MM.1S (cell line): ENCODE results near the gene GUCD1.

ENCODE experiments used
- DNase-seq: peaks from one replicate; pipeline ENCODE4 v3.0.0-alpha.2; 2015
- H2AFZ ChIP-seq: fragments of 300-600 bp; sonication (generic); 2 replicates; pipeline ENCODE4 v1.6.0; 2016; ENCODE audit warnings: antibody characterized with exemption, low read length
- H3F3A ChIP-seq: fragments of 300-600 bp; sonication (generic); 2 replicates; pipeline ENCODE4 v1.6.1; 2016; ENCODE audit warnings: mild to moderate bottlenecking, antibody characterized with exemption, low read length, moderate library complexity, mixed read lengths; ENCODE audit not compliant: insufficient read depth
- H3K27ac ChIP-seq: fragments of 300-600 bp; sonication (generic); 2 replicates; pipeline ENCODE4 v1.5.1; 2016; ENCODE audit warnings: mild to moderate bottlenecking, low read length
- H3K27me3 ChIP-seq: fragments of 300-600 bp; sonication (generic); replicated peaks from 2 replicates; pipeline ENCODE4 v1.6.0; 2016; ENCODE audit warnings: low read length; ENCODE audit not compliant: insufficient read depth
- H3K36me3 ChIP-seq: fragments of 300-600 bp; sonication (generic); replicated peaks from 2 replicates; pipeline ENCODE4 v1.6.1; 2016; ENCODE audit warnings: mild to moderate bottlenecking, low read length, mixed read lengths; ENCODE audit not compliant: insufficient read depth
- H3K4me1 ChIP-seq: fragments of 300-600 bp; sonication (generic); 2 replicates; pipeline ENCODE4 v1.6.1; 2016; ENCODE audit warnings: low read length, mixed read lengths
- H3K4me2 ChIP-seq: fragments of 300-600 bp; sonication (generic); 2 replicates; pipeline ENCODE4 v1.6.0; 2016; ENCODE audit warnings: low read depth, low read length
- H3K4me3 ChIP-seq: fragments of 300-600 bp; sonication (generic); 2 replicates; pipeline ENCODE4 v1.5.1; 2016; ENCODE audit warnings: low read length, mixed read lengths
- H3K79me2 ChIP-seq: fragments of 300-600 bp; sonication (generic); 2 replicates; pipeline ENCODE4 v1.6.1; 2016; ENCODE audit warnings: mixed run types, low read length, mixed read lengths
- H3K9ac ChIP-seq: fragments of 300-600 bp; sonication (generic); 2 replicates; pipeline ENCODE4 v1.6.1; 2016; ENCODE audit warnings: low read length, mixed read lengths
- H3K9me2 ChIP-seq: fragments of 300-600 bp; sonication (generic); replicated peaks from 2 replicates; pipeline ENCODE4 v1.6.1; 2016; ENCODE audit warnings: mild to moderate bottlenecking, low read length, mixed read lengths; ENCODE audit not compliant: insufficient read depth
- H3K9me3 ChIP-seq: fragments of 300-600 bp; sonication (generic); replicated peaks from 2 replicates; pipeline ENCODE4 v1.6.1; 2016; ENCODE audit warnings: mild to moderate bottlenecking, low read length, mixed read lengths; ENCODE audit not compliant: insufficient read depth
- H4K20me1 ChIP-seq: fragments of 300-600 bp; sonication (generic); 2 replicates; pipeline ENCODE4 v1.6.1; 2016; ENCODE audit warnings: mild to moderate bottlenecking, low read length, moderate library complexity, mixed read lengths; ENCODE audit not compliant: insufficient read depth
- EZH2 ChIP-seq: fragments of 300-600 bp; sonication (generic); optimal IDR thresholded peaks from 2 replicates; pipeline ENCODE3; 2017; ENCODE audit warnings: low read depth, mild to moderate bottlenecking, antibody characterized with exemption, low read length, mixed read lengths
- EZH2phosphoT487 ChIP-seq: fragments of 300-600 bp; sonication (generic); IDR thresholded peaks from 2 replicates; pipeline ENCODE4 v1.6.1; 2018; ENCODE audit warnings: antibody characterized with exemption, low read length
- TF ChIP-seq, protein P1 (sequence below): fragments of 300-600 bp; sonication (generic); IDR thresholded peaks from 2 replicates; pipeline ENCODE4 v1.5.1; 2016; ENCODE audit warnings: antibody characterized with exemption, low read length, mixed read lengths

GUCD1 gene

DNA sequence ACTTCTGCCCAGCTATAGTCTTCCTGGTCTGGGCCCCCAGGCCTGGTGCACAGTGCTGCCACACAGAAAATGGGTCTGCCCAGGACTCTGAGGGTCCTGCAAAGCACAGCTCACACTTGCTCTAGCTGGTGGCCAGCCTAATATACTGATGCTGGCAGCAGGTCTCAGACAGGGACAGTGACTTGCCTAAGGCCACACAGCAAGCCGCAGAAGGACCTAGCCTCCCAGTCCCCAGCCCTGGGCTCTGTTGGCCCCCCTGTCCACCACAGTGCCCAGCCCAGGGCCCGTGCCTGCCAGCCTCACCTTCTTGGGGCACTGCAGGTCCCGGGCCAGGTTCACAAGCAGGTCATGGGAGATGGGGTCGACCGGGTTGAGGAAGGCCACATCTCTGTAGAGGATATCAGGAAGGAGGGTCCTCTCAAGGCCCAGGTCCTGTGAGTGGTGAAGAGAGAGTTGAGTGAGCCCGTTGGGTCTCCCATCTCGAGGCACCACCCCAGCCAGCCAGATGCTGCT lies 34.6 kb upstream of the GUCD1 start:
- H3K36me3 ChIP-seq = no peaks in the 10 kb centered on the region
- H4K20me1 ChIP-seq = no peaks in the 10 kb centered on the region
- no peaks in the 10 kb centered on the region for H3K27me3 ChIP-seq
- H3K9ac ChIP-seq = no peak overlapping the region
- H3K79me2 ChIP-seq = no peaks in the 10 kb centered on the region
- H3K4me1 ChIP-seq = no peaks in the 10 kb centered on the region
- TF ChIP-seq EZH2phosphoT487 (no peak), EZH2 (no peak)
- TF ChIP-seq, protein P1, sequence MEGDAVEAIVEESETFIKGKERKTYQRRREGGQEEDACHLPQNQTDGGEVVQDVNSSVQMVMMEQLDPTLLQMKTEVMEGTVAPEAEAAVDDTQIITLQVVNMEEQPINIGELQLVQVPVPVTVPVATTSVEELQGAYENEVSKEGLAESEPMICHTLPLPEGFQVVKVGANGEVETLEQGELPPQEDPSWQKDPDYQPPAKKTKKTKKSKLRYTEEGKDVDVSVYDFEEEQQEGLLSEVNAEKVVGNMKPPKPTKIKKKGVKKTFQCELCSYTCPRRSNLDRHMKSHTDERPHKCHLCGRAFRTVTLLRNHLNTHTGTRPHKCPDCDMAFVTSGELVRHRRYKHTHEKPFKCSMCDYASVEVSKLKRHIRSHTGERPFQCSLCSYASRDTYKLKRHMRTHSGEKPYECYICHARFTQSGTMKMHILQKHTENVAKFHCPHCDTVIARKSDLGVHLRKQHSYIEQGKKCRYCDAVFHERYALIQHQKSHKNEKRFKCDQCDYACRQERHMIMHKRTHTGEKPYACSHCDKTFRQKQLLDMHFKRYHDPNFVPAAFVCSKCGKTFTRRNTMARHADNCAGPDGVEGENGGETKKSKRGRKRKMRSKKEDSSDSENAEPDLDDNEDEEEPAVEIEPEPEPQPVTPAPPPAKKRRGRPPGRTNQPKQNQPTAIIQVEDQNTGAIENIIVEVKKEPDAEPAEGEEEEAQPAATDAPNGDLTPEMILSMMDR = no peak
- no peaks in the 10 kb centered on the region for H3F3A ChIP-seq
- no peak overlapping the region for H3K4me3 ChIP-seq
- no peak overlapping the region for H3K4me2 ChIP-seq
- no peaks in the 10 kb centered on the region for H3K9me3 ChIP-seq
- H3K27ac ChIP-seq = no peak overlapping the region
- DNase-seq = no peak
- H3K9me2 ChIP-seq = no peaks in the 10 kb centered on the region
- H2AFZ ChIP-seq = no peak overlapping the region

DNA sequence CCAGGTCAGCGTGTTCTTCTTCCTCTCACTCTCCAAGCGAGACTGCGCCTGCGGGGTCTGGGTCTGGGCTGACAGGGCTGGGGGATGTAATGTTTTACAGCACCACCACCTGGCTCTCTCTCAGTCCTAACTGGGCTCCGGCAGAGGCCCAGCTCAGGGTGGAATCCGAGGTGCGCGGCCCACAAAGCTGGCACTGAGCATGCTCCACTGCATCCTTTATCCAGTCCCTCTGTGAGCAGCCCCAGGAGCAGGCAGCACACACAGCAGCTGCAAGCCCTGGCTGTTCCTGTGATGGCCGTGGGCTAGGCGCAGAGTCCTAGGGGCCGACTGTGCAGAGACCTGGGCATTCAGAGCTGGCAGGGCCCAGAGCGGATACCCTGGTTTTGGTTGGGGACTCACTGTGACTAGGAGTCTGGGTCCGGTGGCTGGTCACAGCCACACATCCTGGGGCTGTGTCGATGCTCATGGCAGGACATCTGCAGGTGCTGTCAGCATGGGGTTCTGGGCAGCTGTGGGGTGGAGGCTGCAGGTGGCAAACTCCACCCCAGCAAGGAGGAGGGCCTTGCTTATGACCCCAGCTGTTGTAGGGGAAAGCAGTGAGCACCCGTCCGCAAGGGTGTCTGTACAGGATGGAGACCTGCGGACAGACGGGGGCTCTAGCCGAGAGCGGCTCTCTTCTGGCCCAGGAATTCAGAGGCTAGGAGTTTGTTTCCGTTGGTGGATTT lies 34.0 kb upstream of the GUCD1 start:
- Histone ChIP-seq H3K27ac (no peak overlapping the region), H3K9me2 (no peaks in the 10 kb centered on the region), H4K20me1 (no peaks in the 10 kb centered on the region), H3F3A (no peaks in the 10 kb centered on the region), H3K36me3 (no peaks in the 10 kb centered on the region), H3K9ac (no peak overlapping the region), H3K4me2 (no peak overlapping the region), H3K4me1 (no peaks in the 10 kb centered on the region), H3K4me3 (no peak overlapping the region), H3K9me3 (no peaks in the 10 kb centered on the region), H2AFZ (no peak overlapping the region), H3K27me3 (no peaks in the 10 kb centered on the region), H3K79me2 (no peaks in the 10 kb centered on the region)
- TF ChIP-seq, protein P1 = no peak
- TF ChIP-seq EZH2phosphoT487 (no peak), EZH2 (no peak)
- DNase-seq = no peak

DNA sequence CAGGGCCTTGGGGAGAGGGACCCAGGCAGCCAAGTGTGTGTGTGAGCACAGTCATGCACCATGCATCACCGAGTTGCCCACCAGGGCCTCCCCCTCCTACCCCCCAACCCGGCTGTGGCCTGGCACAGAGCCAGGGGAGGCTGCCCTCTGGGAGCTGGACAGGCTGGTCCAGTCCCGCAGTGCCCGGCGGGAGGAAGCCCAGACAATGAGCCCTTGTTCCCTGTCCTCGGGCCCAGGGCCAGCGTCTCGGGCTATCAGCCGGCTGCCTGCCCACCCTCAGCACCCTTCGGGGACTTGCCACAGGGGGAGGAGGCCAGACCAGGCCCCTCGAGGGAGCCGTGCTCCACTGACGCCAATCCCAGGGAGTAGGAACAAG lies 33.4 kb upstream of the GUCD1 start:
- no peaks in the 10 kb centered on the region for H4K20me1 ChIP-seq
- no peak overlapping the region for H3K4me3 ChIP-seq
- H3K27ac ChIP-seq = no peak overlapping the region
- H3K9me2 ChIP-seq = no peaks in the 10 kb centered on the region
- no peaks in the 10 kb centered on the region for H3K27me3 ChIP-seq
- H3K4me1 ChIP-seq = no peaks in the 10 kb centered on the region
- no peaks in the 10 kb centered on the region for H3F3A ChIP-seq
- H3K36me3 ChIP-seq = no peaks in the 10 kb centered on the region
- H3K79me2 ChIP-seq = no peaks in the 10 kb centered on the region
- H3K9me3 ChIP-seq = no peaks in the 10 kb centered on the region
- no peak overlapping the region for H3K4me2 ChIP-seq
- TF ChIP-seq EZH2phosphoT487 (no peak), EZH2 (no peak)
- TF ChIP-seq, protein P1 = no peak
- no peak for DNase-seq
- no peak overlapping the region for H3K9ac ChIP-seq
- H2AFZ ChIP-seq = no peak overlapping the region
